SH-SY5Y (cell line): ENCODE data around the gene GPRC5B.

Experiments
- GATA2 ChIP-seq: IDR thresholded peaks from 2 replicates; pipeline ENCODE4 v1.6.1; 2011; ENCODE audit warnings: mild to moderate bottlenecking, low read depth, low read length
- GATA3 ChIP-seq: IDR thresholded peaks from 2 replicates; pipeline ENCODE4 v1.6.1; 2011; ENCODE audit warnings: low read depth, mild to moderate bottlenecking, low read length, moderate library complexity

- no peak for TF ChIP-seq GATA2
- no peak for TF ChIP-seq GATA3
Observed at GRCh38 chr16:19824216-19824615, 60.4 kb downstream of the GPRC5B start.
